GM23338 (cell line): Measurements from ENCODE around the gene THSD4. TPM values are rescaled to one million over a fixed set of nuclear protein-coding genes. Genes with fewer than 3 reads are reported as not detected.

ENCODE experiments used
- ATAC-seq: fragments of 200-7000 bp; cut with Tn5 transposase; 3 replicates; pipeline ENCODE4 v1.9.1; 2020
- DNase-seq: peaks from one replicate; pipeline ENCODE4 v3.0.0-alpha.2; 2015; ENCODE audit warnings: low spot score
- H2AFZ ChIP-seq: fragments of 200-600 bp; sonication (generic); 2 replicates; pipeline ENCODE4 v1.8.0; 2016; ENCODE audit warnings: antibody characterized with exemption, mild to moderate bottlenecking, moderate library complexity
- H3F3A ChIP-seq: fragments of 200-600 bp; sonication (generic); replicated peaks from 2 replicates; pipeline ENCODE4 v1.8.0; 2017; ENCODE audit warnings: antibody characterized with exemption, mixed run types, low read depth
- H3K27ac ChIP-seq: fragments of 200-600 bp; sonication (generic); 2 replicates; pipeline ENCODE4 v1.6.1; 2016; ENCODE audit warnings: low read depth
- H3K27me3 ChIP-seq: fragments of 200-600 bp; sonication (generic); 2 replicates; pipeline ENCODE4 v1.8.0; 2016; ENCODE audit warnings: mild to moderate bottlenecking, mixed run types, moderate library complexity; ENCODE audit not compliant: insufficient read depth
- H3K36me3 ChIP-seq: fragments of 200-600 bp; sonication (generic); 2 replicates; pipeline ENCODE4 v1.8.0; 2016; ENCODE audit warnings: mild to moderate bottlenecking; ENCODE audit not compliant: insufficient read depth
- H3K4me1 ChIP-seq: fragments of 200-600 bp; sonication (generic); 2 replicates; pipeline ENCODE4 v1.8.0; 2016; ENCODE audit warnings: mild to moderate bottlenecking, moderate library complexity; ENCODE audit not compliant: insufficient read depth
- H3K4me2 ChIP-seq: fragments of 200-600 bp; sonication (generic); 2 replicates; pipeline ENCODE4 v1.7.1; 2017; ENCODE audit warnings: mixed run types
- H3K4me3 ChIP-seq: fragments of 200-600 bp; sonication (generic); 2 replicates; pipeline ENCODE4 v1.6.1; 2016; ENCODE audit warnings: mixed run types
- H3K79me2 ChIP-seq: fragments of 200-600 bp; sonication (generic); replicated peaks from 2 replicates; pipeline ENCODE4 v1.8.0; 2017; ENCODE audit warnings: mild to moderate bottlenecking; ENCODE audit not compliant: insufficient read depth
- H3K9me2 ChIP-seq: fragments of 200-600 bp; sonication (generic); 2 replicates; pipeline ENCODE4 v1.8.0; 2017; ENCODE audit not compliant: insufficient read depth
- H4K20me1 ChIP-seq: fragments of 200-600 bp; sonication (generic); replicated peaks from 2 replicates; pipeline ENCODE4 v1.8.0; 2017; ENCODE audit warnings: mild to moderate bottlenecking; ENCODE audit not compliant: insufficient read depth
- H3K27ac Mint-ChIP-seq: 2 replicates; pipeline ENCODE4 v1.8.0; 2020; ENCODE audit warnings: inconsistent platforms, mild to moderate bottlenecking, moderate library complexity, mixed read lengths
- H3K27me3 Mint-ChIP-seq: 3 replicates; pipeline ENCODE4 v1.8.0; 2022; ENCODE audit warnings: low read depth, mild to moderate bottlenecking, moderate library complexity, mixed read lengths, inconsistent platforms; ENCODE audit not compliant: insufficient read depth, poor library complexity
- H3K36me3 Mint-ChIP-seq: 3 replicates; pipeline ENCODE4 v1.8.0; 2021; ENCODE audit warnings: low read depth, mild to moderate bottlenecking, inconsistent platforms, moderate library complexity, mixed read lengths
- H3K4me1 Mint-ChIP-seq: 3 replicates; pipeline ENCODE4 v1.8.0; 2020; ENCODE audit warnings: mild to moderate bottlenecking, inconsistent platforms, mixed read lengths
- H3K4me3 Mint-ChIP-seq: 3 replicates; pipeline ENCODE4 v1.8.0; 2021; ENCODE audit warnings: moderate library complexity, mild to moderate bottlenecking, inconsistent platforms, mixed read lengths
- H3K9me3 Mint-ChIP-seq: 3 replicates; pipeline ENCODE4 v1.8.0; 2020; ENCODE audit warnings: moderate library complexity, mild to moderate bottlenecking, inconsistent platforms, mixed read lengths
- CREB1 ChIP-seq: fragments of 250-450 bp; sonication (Bioruptor Pico); IDR thresholded peaks from 2 replicates; pipeline ENCODE4 v1.5.0; 2020; ENCODE audit warnings: low read depth, mild to moderate bottlenecking, moderate library complexity
- CTCF ChIP-seq, 2 experiments: fragments of 200-600 bp in 1 of 2; sonication (generic) in 1 of 2; conservative IDR thresholded peaks; 2 replicates each; pipeline versions ENCODE4 v1.5.1 to v1.6.1; 2016 to 2017; ENCODE audit warnings: antibody characterized with exemption in 2 of 2, low read depth in 2 of 2, mild to moderate bottlenecking in 2 of 2, moderate library complexity in 1 of 2
- ETS1 ChIP-seq: IDR thresholded peaks from 2 replicates; pipeline ENCODE4 v1.6.1; 2016; ENCODE audit warnings: antibody characterized with exemption
- EZH2 ChIP-seq: fragments of 200-600 bp; sonication (generic); IDR thresholded peaks from one replicate; pipeline ENCODE4 v1.8.0; 2017; ENCODE audit warnings: antibody characterized with exemption, mild to moderate bottlenecking, low read depth; ENCODE audit not compliant: unreplicated experiment
- EZH2phosphoT487 ChIP-seq: fragments of 200-600 bp; sonication (generic); IDR thresholded peaks from one replicate; pipeline ENCODE4 v1.8.1; 2018; ENCODE audit warnings: antibody characterized with exemption; ENCODE audit not compliant: unreplicated experiment
- JUNB ChIP-seq: IDR thresholded peaks from one replicate; pipeline ENCODE4 v1.6.1; 2016; ENCODE audit warnings: antibody characterized with exemption; ENCODE audit not compliant: unreplicated experiment
- NANOG ChIP-seq: IDR thresholded peaks from 2 replicates; pipeline ENCODE4 v1.6.1; 2016; ENCODE audit warnings: antibody characterized with exemption, borderline replicate concordance
- POLR2AphosphoS5 ChIP-seq: IDR thresholded peaks from 2 replicates; pipeline ENCODE4 v1.6.1; 2016; ENCODE audit warnings: antibody characterized with exemption, low read depth
- REST ChIP-seq: IDR thresholded peaks from one replicate; pipeline ENCODE4 v1.6.1; 2018; ENCODE audit warnings: antibody characterized with exemption; ENCODE audit not compliant: unreplicated experiment
- STAT1 ChIP-seq: IDR thresholded peaks from one replicate; pipeline ENCODE4 v1.6.1; 2016; ENCODE audit warnings: antibody characterized with exemption; ENCODE audit not compliant: unreplicated experiment
- ZNF114 ChIP-seq: fragments of 250-450 bp; sonication (Bioruptor Pico); IDR thresholded peaks from 2 replicates; pipeline ENCODE4 v1.5.0; 2020; ENCODE audit warnings: mild to moderate bottlenecking, moderate library complexity
- ZNF331 ChIP-seq: fragments of 250-450 bp; sonication (Bioruptor Pico); IDR thresholded peaks from 2 replicates; pipeline ENCODE4 v1.5.0; 2020; ENCODE audit warnings: low read depth, mild to moderate bottlenecking, moderate library complexity
- ZNF462 ChIP-seq: fragments of 250-450 bp; sonication (Bioruptor Pico); IDR thresholded peaks from 2 replicates; pipeline ENCODE4 v1.5.0; 2020; ENCODE audit warnings: mild to moderate bottlenecking, moderate library complexity
- polyA plus RNA-seq: library from polyadenylated mRNA; unstranded; fragments of >200 nt; fragmentation: Nextera tagmentation; extraction: Ambion mirVana; gene quantifications from 2 replicates; pipeline ENCODE4 v1.2.1, GENCODE V29; 2016
- total RNA-seq: library from RNA; depleted of rRNA; stranded (reverse); fragments of >200 nt; shearing (Covaris generic); gene quantifications from 2 replicates; pipeline ENCODE4 v1.2.3, GENCODE V29; 2014

THSD4 gene
- total and polyA plus RNA-seq, 2 experiments from 2014 or later, result 2.0 to 7.4 TPM

- Mint-ChIP-seq H3K4me3 (no peak overlapping the region), H3K4me1 (peaks cover 36% of the 10 kb centered on the region), H3K27me3 (no peaks in the 10 kb centered on the region), H3K9me3 (no peaks in the 10 kb centered on the region), H3K27ac (no peak overlapping the region), H3K36me3 (no peaks in the 10 kb centered on the region)
- no peak for TF ChIP-seq JUNB
- TF ChIP-seq NANOG, result no peak
- TF ChIP-seq ZNF114 (CRISPR knock-in tag), result no peak
- no peak for TF ChIP-seq ETS1
- TF ChIP-seq POLR2AphosphoS5, result no peak
- TF ChIP-seq STAT1, result no peak
- TF ChIP-seq ZNF331 (CRISPR knock-in tag), result no peak
- no peak for TF ChIP-seq ZNF462 (CRISPR knock-in tag)
- TF ChIP-seq CTCF (conservative IDR thresholded peaks at IDR 0.05; ENCODE audit: low read depth in 2 of 2), result no peak
- TF ChIP-seq REST, result no peak
- no peak for TF ChIP-seq EZH2
- no peak for TF ChIP-seq EZH2phosphoT487
- TF ChIP-seq CREB1 (CRISPR knock-in tag), result no peak
- no peak overlapping the region for H3K27ac ChIP-seq
- H3K4me2 ChIP-seq, result no peak overlapping the region
- no peak for ATAC-seq
- peaks cover 11% of the 10 kb centered on the region; the same call in 1 of the 2 replicates for H3K9me2 ChIP-seq
- H3K36me3 ChIP-seq, result no peaks in the 10 kb centered on the region
- no peaks in the 10 kb centered on the region for H3K79me2 ChIP-seq
- H3K27me3 ChIP-seq, result no peaks in the 10 kb centered on the region
- DNase-seq, result no peak
- H3F3A ChIP-seq, result no peaks in the 10 kb centered on the region
- no peak overlapping the region for H2AFZ ChIP-seq
- H3K4me3 ChIP-seq, result no peak overlapping the region
- no peaks in the 10 kb centered on the region for H4K20me1 ChIP-seq
- peaks cover 37% of the 10 kb centered on the region for H3K4me1 ChIP-seq
These were observed 517.4 kb downstream of the THSD4 start for GRCh38 chr15:71632576-71633195.
